GM18858 (cell line): ENCODE results near the gene ALS2.

Experiments
- ATAC-seq: cut with Tn5 transposase; IDR thresholded peaks from one replicate; pipeline ENCODE4 v1.9.1; 2021; ENCODE audit not compliant: unreplicated experiment

The ALS2 gene

DNA sequence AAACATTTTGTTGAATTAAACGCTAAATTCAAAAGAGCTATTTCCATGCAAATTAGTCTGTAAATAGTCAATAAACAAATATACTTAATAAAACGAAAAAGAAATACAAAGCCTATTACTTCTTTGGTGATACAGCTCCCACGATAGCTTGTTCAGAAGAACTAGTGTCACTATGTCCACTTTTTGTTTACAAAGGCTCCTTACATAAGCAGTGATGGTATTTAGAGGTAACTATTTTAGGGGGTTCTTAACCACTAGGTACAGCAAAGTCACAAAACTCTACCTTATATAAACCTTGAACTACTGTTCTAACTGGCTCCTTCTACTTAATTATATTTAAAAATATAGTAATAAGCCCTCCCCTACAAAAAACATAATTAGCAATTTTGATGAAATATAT, 21.9 kb downstream of the ALS2 start:
- ATAC-seq = no peak

DNA sequence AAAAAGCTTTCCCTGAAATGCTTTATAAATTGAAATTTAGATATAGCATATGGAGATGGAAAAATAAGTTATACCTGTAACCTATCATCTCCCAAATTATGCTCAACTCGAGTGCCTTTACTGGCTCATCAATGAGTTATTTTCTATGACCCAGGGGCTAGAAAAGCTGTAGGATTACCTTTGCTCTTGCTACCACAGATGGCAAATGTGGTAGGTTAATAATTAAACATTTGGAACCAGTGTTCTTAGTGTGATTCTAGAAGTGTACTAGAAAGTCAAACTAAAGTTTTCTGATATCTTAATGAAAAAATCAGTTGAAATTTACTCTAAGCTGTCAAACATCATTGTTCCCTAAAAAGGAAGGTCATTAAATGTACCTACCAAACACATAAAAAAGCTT, 22.5 kb downstream of the ALS2 start:
- ATAC-seq = no peak

DNA sequence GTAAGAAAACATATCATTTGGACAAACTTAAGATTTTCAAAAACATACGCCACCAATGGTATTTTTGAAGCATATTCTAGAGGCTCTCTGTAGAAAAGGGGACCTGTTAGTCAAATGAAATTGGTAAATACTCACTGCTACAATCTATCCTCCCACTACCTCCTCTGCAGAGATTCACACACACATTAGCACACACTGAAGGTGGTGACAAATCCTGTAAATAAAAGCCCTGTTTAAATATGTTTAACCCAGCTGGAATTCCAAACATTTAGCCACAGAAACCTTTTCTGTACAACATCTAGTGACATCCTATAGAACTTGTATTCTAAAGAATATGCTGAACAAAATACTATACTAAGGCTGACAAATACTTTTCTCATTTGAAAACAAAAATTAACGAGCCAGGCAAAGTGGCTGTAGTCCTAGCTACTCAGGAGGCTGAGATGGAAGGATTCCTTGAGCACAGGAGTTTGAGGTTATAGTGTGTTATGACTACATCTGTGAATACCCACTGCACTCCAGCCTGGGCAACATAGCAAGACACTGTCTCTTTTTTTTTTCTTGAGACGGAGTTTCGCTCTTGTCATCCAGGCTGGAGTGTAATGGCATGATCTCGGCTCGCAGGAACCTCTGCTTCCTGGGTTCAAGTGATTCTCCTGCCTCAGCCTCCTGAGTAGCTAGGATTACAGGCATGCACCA, 25.9 kb downstream of the ALS2 start:
- ATAC-seq = no peak

DNA sequence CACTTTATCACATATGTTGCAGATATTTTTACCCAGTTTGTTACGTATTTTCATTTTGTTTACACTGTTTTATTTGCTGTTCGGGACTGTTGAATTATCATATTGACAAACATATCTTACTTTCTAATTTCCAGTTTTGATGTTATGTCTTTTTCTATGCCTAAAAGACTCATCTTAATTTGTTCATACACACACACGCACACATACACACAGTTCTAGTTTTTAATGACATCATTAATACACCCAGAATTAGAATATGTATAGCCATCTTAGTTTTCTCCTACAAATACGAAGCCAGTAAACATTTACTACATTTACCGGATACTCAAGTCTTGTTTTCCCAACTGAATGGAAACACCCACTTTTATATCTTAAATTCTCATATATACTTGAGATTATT, 29.2 kb downstream of the ALS2 start:
- no peak for ATAC-seq

DNA sequence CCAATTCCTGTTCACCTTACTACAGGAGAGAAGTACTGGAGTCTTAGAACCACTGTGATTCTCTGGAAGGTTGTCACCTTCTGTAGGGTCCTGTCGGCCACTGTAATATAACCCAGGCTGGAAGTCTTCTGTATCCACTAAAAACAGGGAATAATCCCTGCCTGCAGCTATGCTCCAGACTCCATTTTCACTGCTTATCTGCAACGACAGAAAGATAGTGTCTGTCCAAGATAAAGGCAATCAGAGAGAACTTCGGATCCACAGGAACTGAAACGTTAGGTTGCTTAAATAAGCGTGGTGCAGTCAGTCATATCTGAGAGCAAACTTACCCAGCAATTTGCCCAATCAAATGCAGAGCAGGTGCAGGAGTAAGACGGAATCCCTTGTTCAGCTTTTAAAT, 34.2 kb downstream of the ALS2 start:
- no peak for ATAC-seq

DNA sequence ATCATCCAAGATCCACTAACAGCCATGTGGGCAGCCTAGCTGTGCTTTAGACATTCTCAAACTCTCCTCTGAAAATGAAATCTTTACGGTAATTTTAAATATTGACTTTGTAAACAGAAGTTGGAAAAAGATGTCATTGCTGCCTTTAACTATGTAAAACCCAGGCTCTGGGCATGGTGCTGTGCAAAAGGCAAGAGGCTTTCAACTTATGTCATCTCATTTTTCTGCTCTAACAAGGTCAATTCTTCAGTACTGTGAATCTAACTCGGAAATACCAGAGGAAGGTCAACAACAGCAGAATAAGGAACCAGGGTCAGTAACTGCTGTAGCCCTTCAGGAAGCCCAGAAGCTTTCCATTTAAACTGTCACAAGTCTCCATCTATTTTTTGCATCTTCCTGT, 45.2 kb downstream of the ALS2 start:
- no peak for ATAC-seq

DNA sequence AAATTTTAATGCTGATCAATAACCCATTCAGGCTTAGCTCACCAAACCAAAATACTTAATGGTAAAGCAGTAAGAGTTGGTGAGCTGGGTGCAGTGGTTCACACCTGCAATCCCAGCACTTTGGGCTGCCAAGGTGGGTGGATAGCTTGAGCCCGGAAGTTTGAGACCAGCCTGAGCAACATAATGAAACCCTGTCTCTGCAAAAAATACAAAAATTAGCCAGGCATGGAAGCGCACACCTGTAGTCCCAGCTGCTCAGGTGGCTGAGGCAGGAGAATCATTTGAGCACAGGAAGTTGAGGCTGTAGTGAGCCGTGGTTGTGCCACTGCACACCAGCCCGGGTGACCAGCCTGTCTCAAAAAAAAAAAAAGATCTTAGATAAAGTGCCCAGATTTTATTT, 46.6 kb downstream of the ALS2 start:
- ATAC-seq = no peak

DNA sequence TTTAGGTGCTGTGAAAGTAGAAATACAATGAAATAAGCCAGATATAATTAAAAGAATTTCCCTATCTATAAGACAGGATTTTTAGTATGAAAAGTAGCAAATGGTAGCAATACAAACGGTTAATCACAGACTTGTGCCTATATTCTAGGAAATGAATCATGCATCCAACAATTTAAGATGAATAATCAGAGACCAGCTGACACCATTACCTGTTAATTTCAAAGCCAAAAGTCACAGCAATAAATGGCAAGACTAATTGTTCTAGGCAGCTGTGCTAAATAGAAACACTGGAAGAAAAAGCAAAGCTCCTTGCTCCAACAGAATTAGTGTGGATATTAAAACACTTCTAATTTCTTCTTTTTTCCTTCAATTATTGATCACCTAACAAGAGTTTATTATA, 47.2 kb downstream of the ALS2 start:
- ATAC-seq = no peak

DNA sequence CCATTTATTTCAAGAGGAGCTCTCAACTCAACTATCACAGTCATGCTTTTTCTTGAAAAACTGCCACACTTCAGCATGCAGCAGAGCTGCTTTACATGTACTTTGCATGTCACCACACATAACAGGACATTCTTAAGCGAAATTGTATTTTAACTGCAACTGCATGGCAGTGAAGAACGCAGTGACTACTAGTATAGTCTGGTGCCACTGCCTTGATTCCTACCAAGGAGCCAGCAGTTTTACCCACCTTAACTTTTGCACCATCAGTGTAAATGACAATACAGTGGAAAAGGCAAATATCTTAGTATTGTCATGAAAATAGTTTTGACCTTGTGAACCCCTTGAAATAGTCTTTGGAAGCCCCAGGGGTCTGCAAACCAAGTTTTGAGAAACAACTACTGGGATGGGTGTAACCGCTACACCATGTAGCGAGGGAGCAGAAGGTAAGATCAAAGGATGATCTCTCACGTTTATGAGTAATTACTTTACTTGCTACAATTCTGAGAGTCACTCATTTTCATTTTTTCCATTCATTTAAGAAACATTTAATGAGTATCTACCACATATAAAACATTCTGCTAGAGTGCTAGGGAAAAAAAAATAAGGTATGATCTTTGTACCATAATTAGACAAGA, 50.0 kb downstream of the ALS2 start:
- ATAC-seq = no peak

DNA sequence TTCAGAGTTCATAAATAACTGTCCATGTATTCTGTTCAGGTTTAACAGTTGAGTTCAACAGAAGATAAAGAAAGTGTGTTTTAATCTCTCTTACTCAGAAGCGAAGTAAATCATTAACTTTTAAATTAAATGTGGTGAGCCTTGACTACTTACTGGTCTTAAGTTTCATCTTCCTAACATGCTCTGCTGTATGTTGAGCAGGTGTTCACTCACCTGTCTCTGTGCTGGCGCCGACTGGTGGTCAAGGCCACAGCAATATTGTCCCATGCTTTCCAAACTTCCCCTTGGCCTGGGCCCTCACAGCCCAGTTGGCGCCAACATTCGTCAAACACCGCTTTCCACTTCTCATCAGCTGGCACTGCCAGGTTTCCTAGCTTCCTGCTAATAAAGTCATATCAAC, 65.3 kb downstream of the ALS2 start:
- ATAC-seq = no peak

DNA sequence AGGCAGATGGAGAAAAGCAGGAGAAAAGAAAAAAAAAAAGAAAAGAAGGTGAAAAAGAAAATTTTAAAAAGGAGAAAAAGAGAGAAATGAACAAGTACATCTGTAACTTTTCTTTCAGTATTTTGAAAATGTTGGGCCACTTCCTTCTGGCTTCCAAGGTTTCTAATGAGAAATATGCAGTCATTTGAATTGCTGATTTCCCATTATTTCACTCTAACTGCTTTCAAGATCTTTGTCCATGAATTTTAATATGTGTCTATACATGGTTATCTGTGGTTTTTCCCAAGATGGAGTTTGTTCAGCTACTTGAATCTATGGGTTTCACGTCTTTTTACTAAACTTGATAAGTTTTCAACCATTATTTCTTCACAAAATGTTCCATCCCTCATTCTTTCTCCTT, 68.0 kb downstream of the ALS2 start:
- no peak for ATAC-seq

DNA sequence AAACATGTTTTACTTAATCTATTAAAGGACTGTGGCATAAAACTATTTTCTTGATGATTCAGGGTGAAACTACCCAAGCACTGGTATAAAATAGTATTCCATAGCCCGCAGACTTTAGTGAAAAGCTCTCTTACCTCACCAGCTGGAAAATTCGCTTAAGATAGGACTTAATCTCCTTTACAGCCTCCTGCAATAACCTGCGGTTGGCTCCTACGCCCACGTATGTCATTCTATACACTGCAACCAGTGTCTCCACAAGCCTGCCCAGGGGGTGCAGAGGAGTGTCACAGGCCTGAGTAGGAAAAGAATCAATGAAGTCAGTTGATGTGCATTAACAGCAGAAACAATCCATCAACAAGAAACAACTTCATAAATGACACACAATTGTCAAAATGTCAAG, 71.0 kb downstream of the ALS2 start:
- ATAC-seq = no peak

DNA sequence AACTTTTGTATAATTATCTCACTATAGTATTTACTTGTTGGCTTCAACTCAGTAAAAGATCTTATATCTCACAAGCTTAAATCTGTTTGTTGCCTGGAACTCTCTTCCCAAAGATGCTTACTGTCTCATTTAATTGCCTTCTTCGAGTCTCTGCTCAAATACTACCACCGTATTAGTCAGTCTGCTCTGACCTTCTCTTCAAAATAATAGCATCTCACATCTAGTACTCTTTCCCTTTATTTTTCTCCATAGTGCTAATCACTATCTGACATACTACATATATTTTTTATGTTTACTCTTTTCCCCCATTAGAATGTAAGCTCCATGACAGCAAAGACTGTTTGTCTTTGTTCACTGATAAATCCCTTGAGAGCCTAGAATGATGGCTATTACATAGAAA, 71.7 kb downstream of the ALS2 start:
- no peak for ATAC-seq

DNA sequence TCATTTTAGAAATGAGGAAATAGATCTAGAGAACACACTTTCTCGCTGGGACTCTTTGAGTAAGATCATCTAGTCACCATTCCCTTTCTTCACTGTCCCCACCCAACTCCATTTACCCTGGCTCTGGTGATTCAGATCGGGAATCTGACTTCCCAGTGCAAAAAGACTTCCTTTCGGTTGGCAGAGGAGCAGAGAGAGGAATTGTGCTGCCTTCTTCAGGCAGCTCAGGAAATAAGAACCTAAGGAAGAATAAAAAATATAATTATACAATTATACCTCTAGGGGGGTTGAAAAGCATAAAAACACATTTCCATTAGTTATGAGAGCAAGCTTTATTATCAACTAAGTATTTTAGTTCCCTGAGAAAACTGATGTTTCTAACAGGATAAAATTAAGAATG, 73.0 kb downstream of the ALS2 start:
- no peak for ATAC-seq

DNA sequence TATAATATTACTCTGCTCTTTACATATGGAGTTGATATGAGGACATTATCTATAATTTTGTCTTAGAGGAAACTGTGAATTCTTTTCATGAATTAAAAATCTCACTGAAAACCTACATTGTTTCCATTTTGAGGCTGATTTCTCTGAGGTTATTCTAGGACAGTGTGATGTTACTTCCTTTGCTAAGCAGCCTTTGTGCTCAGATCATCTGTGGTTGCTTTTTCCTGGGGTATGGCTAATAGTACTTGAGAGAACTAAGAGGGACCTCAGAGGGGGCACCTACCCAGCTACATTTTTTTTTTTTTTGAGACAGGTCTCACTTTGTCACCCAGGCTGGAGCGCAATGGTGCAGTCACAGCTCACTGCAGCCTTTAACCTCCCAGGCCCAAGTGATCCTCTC, 73.6 kb downstream of the ALS2 start:
- ATAC-seq = no peak

DNA sequence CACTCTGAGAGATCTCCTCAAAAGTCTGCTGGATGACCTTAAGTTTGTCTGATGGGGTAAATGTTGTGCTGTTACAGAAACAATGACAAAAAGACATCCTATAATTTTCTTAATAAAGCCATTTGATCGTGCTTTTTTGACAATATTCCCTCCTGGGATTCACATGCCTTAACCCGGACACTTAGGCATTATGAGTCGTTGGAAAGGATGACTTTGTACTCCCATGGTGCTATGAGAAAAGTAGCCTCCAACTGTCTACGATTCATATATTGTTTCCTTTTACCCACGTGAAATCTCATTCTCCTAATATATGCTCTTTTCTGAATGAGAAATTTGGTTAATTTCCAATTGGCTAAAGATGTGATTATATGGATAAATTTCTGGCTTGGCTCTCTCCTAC, 76.2 kb downstream of the ALS2 start:
- no peak for ATAC-seq

DNA sequence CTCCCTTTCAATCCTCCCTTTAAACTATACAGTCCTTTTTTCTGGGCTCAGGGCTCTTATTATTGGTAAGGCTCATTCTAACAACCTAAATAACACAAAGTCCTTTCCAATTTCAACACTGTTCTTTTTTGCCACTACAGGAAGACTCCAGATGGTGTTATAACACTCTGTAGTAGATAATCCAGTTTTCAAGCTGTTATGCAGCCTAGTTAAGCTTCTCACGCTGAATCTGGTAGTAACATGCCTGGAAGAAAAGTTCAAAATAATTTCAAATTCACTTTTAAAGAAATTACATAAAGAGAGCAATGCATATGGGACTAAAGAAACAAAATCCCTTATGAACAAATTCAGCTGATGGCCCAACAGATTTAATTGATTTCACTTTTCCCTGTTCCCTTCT, 79.1 kb downstream of the ALS2 start:
- no peak for ATAC-seq

DNA sequence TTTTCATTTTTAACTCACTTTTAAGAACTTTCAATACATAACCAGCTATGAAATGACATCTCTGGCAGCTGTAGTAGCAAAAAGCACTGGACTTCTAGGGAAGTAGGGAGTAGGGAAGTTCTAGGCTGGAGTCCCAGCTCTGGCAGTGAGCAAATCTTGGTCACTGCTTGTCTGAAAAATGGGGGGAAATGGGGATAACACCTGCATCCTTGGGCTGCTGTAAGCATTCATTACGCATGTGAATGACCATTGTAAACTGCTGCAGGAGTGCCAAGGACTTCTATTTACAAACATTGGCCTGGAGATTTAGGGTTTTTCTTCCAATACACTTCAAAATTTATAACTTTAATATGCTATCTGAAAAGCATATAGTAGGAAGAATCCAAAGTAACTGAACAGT, 81.3 kb downstream of the ALS2 start:
- no peak for ATAC-seq

DNA sequence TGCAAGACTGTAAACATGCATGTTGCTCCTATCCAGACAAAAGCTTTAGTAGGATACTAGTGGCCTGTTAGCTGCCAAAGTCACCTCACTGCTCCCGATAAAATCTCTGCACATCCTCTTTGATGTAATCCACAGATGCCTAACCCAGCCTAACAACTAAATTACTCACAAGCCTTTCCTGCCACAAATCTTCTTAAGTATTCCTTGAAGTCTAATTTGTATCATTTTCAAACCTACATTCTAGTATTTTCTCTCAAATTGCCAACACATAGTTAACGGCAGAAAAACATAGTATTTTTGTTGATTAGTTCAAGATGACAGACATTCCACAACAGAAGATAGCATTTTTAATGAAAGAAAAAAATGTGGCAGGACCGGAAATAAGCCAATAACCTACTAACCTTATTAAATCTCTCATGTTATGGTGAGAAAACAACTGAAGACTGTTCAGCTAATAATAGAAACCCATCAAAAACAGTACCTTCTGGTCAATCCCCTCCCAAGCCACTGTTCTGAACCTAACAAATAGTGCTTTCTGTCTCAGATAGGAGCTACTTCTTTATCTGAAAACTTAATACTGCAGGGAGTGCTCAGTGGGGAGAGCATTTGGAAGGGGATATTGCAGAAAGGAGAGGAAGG, 82.0 kb downstream of the ALS2 start, which contains the start of gene MPP4:
Gene MPP4, minus strand, starts transcription at position 57 of the 639 bp plus-strand sequence. CDS start 4,690 bp downstream, outside the sequence.
- no peak for ATAC-seq

DNA sequence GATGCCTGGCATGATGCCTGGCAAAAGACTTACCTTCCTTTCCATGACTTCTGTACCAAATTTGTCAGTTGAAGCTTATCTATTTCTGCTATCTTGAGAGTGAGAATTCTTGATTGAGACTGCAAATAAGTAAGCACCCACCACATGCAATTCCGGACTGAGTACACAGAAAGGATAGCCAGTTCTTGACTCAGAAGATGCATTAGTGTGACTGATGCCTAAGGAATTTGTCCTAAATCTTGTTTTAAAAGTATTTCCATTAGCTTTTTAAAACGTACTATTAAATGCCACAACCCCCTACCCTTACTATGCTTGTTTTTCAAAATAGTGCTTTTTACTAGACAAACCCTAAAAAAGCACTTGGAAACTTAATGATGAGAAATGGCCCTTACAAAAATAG, 82.8 kb downstream of the ALS2 start:
- ATAC-seq = no peak

DNA sequence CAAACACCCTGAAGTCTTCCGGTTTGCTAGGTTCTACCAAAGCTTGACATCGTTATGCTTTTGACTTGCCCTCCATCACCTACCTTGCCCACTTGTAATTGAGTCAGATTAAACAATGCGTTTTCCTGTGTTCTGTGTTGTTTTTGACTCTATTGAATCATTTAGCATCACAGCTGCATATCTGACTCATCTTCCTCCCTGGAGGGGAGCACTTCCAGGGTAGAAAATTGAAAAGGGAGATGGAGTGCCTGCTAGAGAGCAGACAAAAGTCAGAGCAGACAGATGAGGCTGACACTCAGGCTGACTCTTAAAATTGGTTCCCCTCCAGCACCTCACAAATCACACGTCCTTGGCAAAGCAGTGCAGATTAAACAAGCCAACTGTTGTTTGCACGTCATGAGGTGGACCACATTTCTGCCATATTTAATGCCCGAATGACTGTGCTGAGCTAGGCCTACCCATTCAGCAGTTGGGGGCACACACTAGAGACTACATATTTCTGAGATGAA, 84.5 kb downstream of the ALS2 start:
- no peak for ATAC-seq

DNA sequence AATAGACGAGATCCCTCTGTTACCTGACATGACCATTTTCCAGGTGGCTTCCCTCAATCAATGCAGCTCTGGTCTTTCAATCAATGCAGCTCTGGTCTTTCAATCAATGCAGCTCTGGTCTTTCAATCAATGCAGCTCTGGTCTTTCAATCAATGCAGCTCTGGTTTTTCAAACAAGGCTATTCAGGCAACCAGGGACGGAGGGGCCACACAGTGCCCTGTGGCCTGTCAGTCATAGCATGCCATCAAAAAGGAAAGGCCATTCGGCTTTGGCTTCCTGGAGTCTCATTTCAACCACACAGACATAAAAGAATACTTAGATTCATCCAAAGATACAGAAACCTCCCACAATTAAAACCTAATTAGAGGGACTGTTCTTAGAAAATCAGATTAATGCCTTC, 95.6 kb downstream of the ALS2 start:
- no peak for ATAC-seq
